Astrocyte (in vitro differentiated cells and primary cell): ENCODE measurements around the gene PLEKHG7. TPM values are rescaled to one million over a fixed set of nuclear protein-coding genes. Genes with fewer than 3 reads are reported as not detected.
A peak's percentile ranks its signal among the peaks of the same experiment; 100 is the strongest.

ENCODE experiments used
- DNase-seq: peaks from one replicate; pipeline ENCODE4 v3.0.0-alpha.2; 2010; ENCODE audit warnings: low read depth
- FAIRE-seq: peaks from 2 replicates; lab custom pipeline; 2011; peaks lifted over from hg19 to GRCh38; lab: Jason Lieb, UNC
- H2AFZ ChIP-seq: 2 replicates; pipeline ENCODE4 v1.6.0; 2012; ENCODE audit warnings: low read depth, low read length, inconsistent platforms
- H3K27ac ChIP-seq: 2 replicates; pipeline ENCODE4 v1.5.1; 2011; ENCODE audit warnings: low read depth, low read length, inconsistent platforms
- H3K27me3 ChIP-seq: 2 replicates; pipeline ENCODE4 v1.6.0; 2011; ENCODE audit warnings: low read length, inconsistent platforms; ENCODE audit not compliant: insufficient read depth
- H3K36me3 ChIP-seq: 2 replicates; pipeline ENCODE4 v1.5.1; 2011; ENCODE audit warnings: low read length, inconsistent platforms; ENCODE audit not compliant: insufficient read depth
- H3K4me1 ChIP-seq: 2 replicates; pipeline ENCODE4 v1.5.1; 2011; ENCODE audit warnings: low read length, inconsistent platforms; ENCODE audit not compliant: insufficient read depth
- H3K4me2 ChIP-seq: 2 replicates; pipeline ENCODE4 v1.6.0; 2012; ENCODE audit warnings: low read length, inconsistent platforms
- H3K4me3 ChIP-seq: 2 replicates; pipeline ENCODE4 v1.5.1; 2011; ENCODE audit warnings: low read depth, mild to moderate bottlenecking, low read length, inconsistent platforms; ENCODE audit not compliant: insufficient read depth
- H3K79me2 ChIP-seq: 2 replicates; pipeline ENCODE4 v1.6.0; 2012; ENCODE audit warnings: mild to moderate bottlenecking, low read length, inconsistent platforms; ENCODE audit not compliant: insufficient read depth
- H3K9ac ChIP-seq: 2 replicates; pipeline ENCODE4 v1.6.0; 2012; ENCODE audit warnings: mild to moderate bottlenecking, low read length, inconsistent platforms
- H3K9me3 ChIP-seq: 2 replicates; pipeline ENCODE4 v1.5.1; 2012; ENCODE audit warnings: low read depth, mild to moderate bottlenecking, low read length, inconsistent platforms; ENCODE audit not compliant: insufficient read depth
- H4K20me1 ChIP-seq: 2 replicates; pipeline ENCODE4 v1.6.0; 2012; ENCODE audit warnings: low read length, inconsistent platforms; ENCODE audit not compliant: insufficient read depth
- H3K27ac Mint-ChIP-seq: one replicate; pipeline ENCODE4 v1.8.0; 2021; ENCODE audit warnings: mild to moderate bottlenecking, mixed read lengths; ENCODE audit not compliant: unreplicated experiment
- H3K27me3 Mint-ChIP-seq: one replicate; pipeline ENCODE4 v1.8.0; 2021; ENCODE audit warnings: low read depth, mixed read lengths; ENCODE audit not compliant: unreplicated experiment
- H3K36me3 Mint-ChIP-seq: one replicate; pipeline ENCODE4 v1.8.0; 2021; ENCODE audit warnings: low read depth, mixed read lengths; ENCODE audit not compliant: unreplicated experiment
- H3K4me1 Mint-ChIP-seq: one replicate; pipeline ENCODE4 v1.8.0; 2021; ENCODE audit warnings: low read depth, mixed read lengths; ENCODE audit not compliant: unreplicated experiment
- H3K4me3 Mint-ChIP-seq: one replicate; pipeline ENCODE4 v1.8.0; 2021; ENCODE audit warnings: mild to moderate bottlenecking, moderate library complexity, mixed read lengths; ENCODE audit not compliant: unreplicated experiment
- H3K9me3 Mint-ChIP-seq: one replicate; pipeline ENCODE4 v1.8.0; 2021; ENCODE audit warnings: mild to moderate bottlenecking, mixed read lengths; ENCODE audit not compliant: unreplicated experiment
- CTCF ChIP-seq: IDR thresholded peaks from 2 replicates; pipeline ENCODE4 v1.5.1; 2011; ENCODE audit warnings: low read depth, mild to moderate bottlenecking, inconsistent platforms, low read length, moderate library complexity; ENCODE audit not compliant: insufficient read depth
- EZH2 ChIP-seq: IDR thresholded peaks from 2 replicates; pipeline ENCODE4 v1.6.1; 2012; ENCODE audit warnings: mild to moderate bottlenecking, low read length, inconsistent platforms; ENCODE audit not compliant: insufficient read depth
- total RNA-seq: library from RNA; stranded (reverse); gene quantifications from 2 replicates; pipeline ENCODE4 v1.2.1, GENCODE V29; 2021

The PLEKHG7 gene
- total RNA-seq, 1 donor from 2014 or later, result 0.68 TPM

- no peak for DNase-seq
- Histone ChIP-seq H3K27ac (no peak overlapping the region), H2AFZ (no peak overlapping the region), H4K20me1 (no peaks in the 10 kb centered on the region), H3K36me3 (peaks cover 7% of the 10 kb centered on the region), H3K4me1 (no peaks in the 10 kb centered on the region), H3K79me2 (peaks cover 3% of the 10 kb centered on the region), H3K9me3 (no peaks in the 10 kb centered on the region), H3K4me2 (no peak overlapping the region), H3K4me3 (no peak overlapping the region), H3K9ac (no peak overlapping the region), H3K27me3 (no peaks in the 10 kb centered on the region)
- no peak overlapping the region for H3K4me3 Mint-ChIP-seq
- H3K36me3 Mint-ChIP-seq, result peaks cover 30% of the 10 kb centered on the region
- peaks cover 18% of the 10 kb centered on the region for H3K9me3 Mint-ChIP-seq
- no peak for TF ChIP-seq EZH2
- no peak for TF ChIP-seq CTCF
- no peaks in the 10 kb centered on the region for H3K27me3 Mint-ChIP-seq
- H3K4me1 Mint-ChIP-seq, result no peaks in the 10 kb centered on the region
- H3K27ac Mint-ChIP-seq, result no peak overlapping the region
- no peak for FAIRE-seq
Measured at GRCh38 chr12:92794814-92795213, 92.0 kb downstream of the PLEKHG7 start.

- H2AFZ ChIP-seq, result no peak overlapping the region
- no peak overlapping the region for H3K4me2 ChIP-seq
- H3K4me3 Mint-ChIP-seq, result no peak overlapping the region
- TF ChIP-seq EZH2 (no peak), CTCF (no peak)
- H3K9me3 ChIP-seq, result no peaks in the 10 kb centered on the region
- no peak for FAIRE-seq
- no peak overlapping the region for H3K4me3 ChIP-seq
- no peak overlapping the region for H3K27ac Mint-ChIP-seq
- DNase-seq, result peak; percentile 11
- peaks cover 16% of the 10 kb centered on the region for H3K36me3 ChIP-seq
- no peaks in the 10 kb centered on the region for H3K4me1 Mint-ChIP-seq
- H3K9me3 Mint-ChIP-seq, result peaks cover 9% of the 10 kb centered on the region
- H4K20me1 ChIP-seq, result no peaks in the 10 kb centered on the region
- no peak overlapping the region for H3K9ac ChIP-seq
- peaks cover 3% of the 10 kb centered on the region for H3K79me2 ChIP-seq
- H3K4me1 ChIP-seq, result no peaks in the 10 kb centered on the region
- H3K27me3 ChIP-seq, result no peaks in the 10 kb centered on the region
- H3K36me3 Mint-ChIP-seq, result peaks cover 17% of the 10 kb centered on the region
- H3K27me3 Mint-ChIP-seq, result no peaks in the 10 kb centered on the region
- H3K27ac ChIP-seq, result no peak overlapping the region
Measured at GRCh38 chr12:92796650-92797049, 93.9 kb downstream of the PLEKHG7 start.

GRCh38 chr12:92802906-92803305, 100.1 kb downstream of the PLEKHG7 start:
- peaks cover 19% of the 10 kb centered on the region for H3K36me3 ChIP-seq

More at GRCh38 chr12:92802906-92803305, 100.1 kb downstream of the PLEKHG7 start:
- Mint-ChIP-seq H3K36me3 (peaks cover 11% of the 10 kb centered on the region), H3K27me3 (no peaks in the 10 kb centered on the region), H3K4me3 (no peak overlapping the region), H3K27ac (no peak overlapping the region), H3K9me3 (no peaks in the 10 kb centered on the region), H3K4me1 (no peaks in the 10 kb centered on the region)
- FAIRE-seq, result no peak
- Histone ChIP-seq H3K27ac (no peak overlapping the region), H3K9me3 (no peaks in the 10 kb centered on the region), H3K27me3 (no peaks in the 10 kb centered on the region), H3K9ac (no peak overlapping the region), H3K4me3 (no peak overlapping the region), H2AFZ (no peak overlapping the region), H4K20me1 (no peaks in the 10 kb centered on the region), H3K4me1 (no peaks in the 10 kb centered on the region), H3K79me2 (no peaks in the 10 kb centered on the region), H3K4me2 (no peak overlapping the region)
- no peak for DNase-seq
- TF ChIP-seq EZH2, result no peak
- TF ChIP-seq CTCF, result no peak
